ENCODE measurements around the gene KRT222.

KRT222 gene

DNA sequence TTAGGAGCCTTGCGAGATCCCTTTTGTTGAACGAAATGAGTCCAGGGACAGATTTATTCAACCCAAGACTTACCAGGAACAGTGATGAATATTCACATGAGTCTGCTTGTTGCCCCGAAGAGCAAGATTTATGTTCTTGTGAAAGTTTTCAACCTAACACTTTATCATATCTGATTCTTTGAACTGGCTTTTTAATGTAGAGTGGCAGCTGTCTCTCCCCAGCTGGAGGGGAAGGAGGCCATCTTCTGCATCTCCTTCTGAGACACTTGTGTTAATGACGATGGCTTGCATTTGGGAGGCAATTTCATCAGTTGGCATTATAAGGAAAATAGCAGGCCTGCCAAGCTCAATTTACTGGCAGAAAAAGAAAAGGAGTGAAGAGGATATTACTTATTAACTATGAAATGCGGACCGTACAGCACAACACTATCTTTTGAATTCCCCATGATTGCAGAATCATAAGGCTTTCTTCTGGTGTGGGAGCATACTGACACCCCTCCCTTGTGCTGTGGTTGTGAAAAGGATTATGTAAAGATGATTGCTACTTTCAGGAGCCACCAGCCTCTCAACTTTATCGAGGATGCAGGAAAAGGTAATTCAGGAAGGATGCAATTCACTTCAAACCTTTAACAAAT is 53.0 kb downstream of the KRT222 start:
- no peak overlapping the region for H3K27ac ChIP-seq
- TF ChIP-seq, protein P1, sequence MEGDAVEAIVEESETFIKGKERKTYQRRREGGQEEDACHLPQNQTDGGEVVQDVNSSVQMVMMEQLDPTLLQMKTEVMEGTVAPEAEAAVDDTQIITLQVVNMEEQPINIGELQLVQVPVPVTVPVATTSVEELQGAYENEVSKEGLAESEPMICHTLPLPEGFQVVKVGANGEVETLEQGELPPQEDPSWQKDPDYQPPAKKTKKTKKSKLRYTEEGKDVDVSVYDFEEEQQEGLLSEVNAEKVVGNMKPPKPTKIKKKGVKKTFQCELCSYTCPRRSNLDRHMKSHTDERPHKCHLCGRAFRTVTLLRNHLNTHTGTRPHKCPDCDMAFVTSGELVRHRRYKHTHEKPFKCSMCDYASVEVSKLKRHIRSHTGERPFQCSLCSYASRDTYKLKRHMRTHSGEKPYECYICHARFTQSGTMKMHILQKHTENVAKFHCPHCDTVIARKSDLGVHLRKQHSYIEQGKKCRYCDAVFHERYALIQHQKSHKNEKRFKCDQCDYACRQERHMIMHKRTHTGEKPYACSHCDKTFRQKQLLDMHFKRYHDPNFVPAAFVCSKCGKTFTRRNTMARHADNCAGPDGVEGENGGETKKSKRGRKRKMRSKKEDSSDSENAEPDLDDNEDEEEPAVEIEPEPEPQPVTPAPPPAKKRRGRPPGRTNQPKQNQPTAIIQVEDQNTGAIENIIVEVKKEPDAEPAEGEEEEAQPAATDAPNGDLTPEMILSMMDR (IDR thresholded peaks at IDR 0.05), result no peak
- no peak for TF ChIP-seq ZFX (IDR thresholded peaks at IDR 0.05; ENCODE audit: borderline replicate concordance)

- H3K27ac ChIP-seq, result no peak overlapping the region
- no peak for TF ChIP-seq ZFX (IDR thresholded peaks at IDR 0.05; ENCODE audit: borderline replicate concordance)
- TF ChIP-seq, protein P1 (IDR thresholded peaks at IDR 0.05), result no peak
Observed at GRCh38 chr17:40610359-40610758, 54.6 kb downstream of the KRT222 start.

- H3K27ac ChIP-seq, result no peak overlapping the region
Observed at GRCh38 chr17:40608061-40608581, 56.9 kb downstream of the KRT222 start.

GRCh38 chr17:40607641-40608040 is 57.3 kb downstream of the KRT222 start:
- no peak for TF ChIP-seq ZFX (IDR thresholded peaks at IDR 0.05; ENCODE audit: borderline replicate concordance)
- TF ChIP-seq, protein P1 (IDR thresholded peaks at IDR 0.05), result no peak
- H3K27ac ChIP-seq, result no peak overlapping the region

More at GRCh38 chr17:40608061-40608581, 56.9 kb downstream of the KRT222 start:
- TF ChIP-seq, protein P1 (IDR thresholded peaks at IDR 0.05), result no peak
- no peak for TF ChIP-seq ZFX (IDR thresholded peaks at IDR 0.05; ENCODE audit: borderline replicate concordance)

GRCh38 chr17:40606548-40607353 is 58.2 kb downstream of the KRT222 start:
- TF ChIP-seq ZFX (IDR thresholded peaks at IDR 0.05; ENCODE audit: borderline replicate concordance), result no peak
- H3K27ac ChIP-seq, result no peak overlapping the region

DNA sequence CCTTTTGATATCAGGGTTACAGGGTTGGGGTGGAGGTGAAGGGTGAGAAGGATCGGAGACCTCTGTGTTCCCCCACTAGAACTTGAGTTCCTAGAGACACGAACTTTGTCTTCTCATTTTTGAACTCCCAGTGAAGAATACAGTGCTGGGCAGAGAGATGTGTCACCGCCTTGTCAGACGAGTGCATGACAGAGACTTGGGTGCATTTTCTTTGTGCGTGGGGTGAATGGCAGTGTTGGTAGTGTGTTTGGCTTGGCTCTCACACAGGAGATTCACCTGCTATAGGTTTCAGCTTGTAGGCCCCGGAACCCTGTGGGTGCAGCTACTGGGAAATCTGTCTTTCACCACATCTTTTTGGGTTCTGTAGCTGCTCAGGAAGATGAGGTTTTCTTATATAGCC is 59.7 kb downstream of the KRT222 start:
- TF ChIP-seq ZFX (IDR thresholded peaks at IDR 0.05; ENCODE audit: borderline replicate concordance), result no peak
- TF ChIP-seq, protein P1 (IDR thresholded peaks at IDR 0.05), result no peak
- H3K27ac ChIP-seq, result no peak overlapping the region

Data from 22Rv1 (cell line).